Measurements from ENCODE around the gene ZNF600. TPM values are rescaled to one million over a fixed set of nuclear protein-coding genes. Genes with fewer than 3 reads are reported as not detected.
A peak's percentile ranks its signal among the peaks of the same experiment; 100 is the strongest.

The ZNF600 gene
- total and polyA plus RNA-seq, 2 of the 13 experiments (the other 11 are each of a cell fraction or from before 2014, with no cell fraction given), result 15.0 to 16.4 TPM

DNA sequence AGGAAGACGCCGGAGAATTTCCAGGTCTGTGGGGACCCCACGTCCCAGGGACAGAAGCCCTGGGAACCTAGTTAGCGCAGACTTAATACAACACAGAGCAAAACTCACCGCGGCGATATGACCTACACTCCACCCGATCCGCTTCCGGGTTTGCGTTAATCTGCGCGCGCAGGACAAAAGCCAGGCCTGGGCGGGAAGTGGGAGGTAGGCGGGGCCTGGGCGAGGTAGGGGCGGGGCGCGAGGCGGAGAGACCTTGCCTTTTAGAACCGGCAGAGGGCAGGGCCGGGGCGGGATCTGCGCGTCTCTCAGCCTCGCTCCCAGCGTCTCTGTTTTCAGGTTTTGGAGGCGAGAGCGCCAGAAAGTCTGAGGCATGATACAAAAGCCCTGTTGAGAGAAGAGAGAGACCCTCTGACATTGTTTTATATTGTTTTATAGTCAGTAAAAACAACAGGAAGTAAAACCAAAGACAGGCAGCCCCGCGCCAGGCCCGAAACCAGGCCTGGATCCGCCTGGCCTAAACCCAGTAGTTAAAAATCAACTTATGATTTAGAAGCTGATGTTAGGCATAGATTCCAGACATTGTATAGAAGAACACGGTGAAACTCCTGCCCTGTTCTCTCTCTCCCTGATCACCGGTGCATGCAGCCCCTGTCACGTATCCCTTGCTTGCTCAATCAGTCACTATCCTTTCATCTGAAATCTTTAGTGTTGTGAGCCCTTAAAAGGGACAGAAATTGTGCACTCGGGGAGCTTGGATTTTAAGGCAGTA lies 51.5 kb downstream of the ZNF600 start, which contains the start of gene ZNF611 (continued):
- TF ChIP-seq ISL2 (CRISPR knock-in tag; IDR thresholded peaks at IDR 0.05) (no peak), PHF8 (CRISPR knock-in tag; IDR thresholded peaks at IDR 0.05) (peak; percentile 26; the same call in 1 of the 2 replicates), ATF7-NPFF (CRISPR knock-in tag; IDR thresholded peaks at IDR 0.05; ENCODE audit: low read depth) (no peak), AGO2 (optimal IDR thresholded peaks at IDR 0.05; ENCODE audit: low read depth, low read length) (no peak), PRPF4 (IDR thresholded peaks at IDR 0.05; ENCODE audit: low read depth, low read length, poor library complexity, severe bottlenecking) (no peak), NCOA2 (CRISPR knock-in tag; IDR thresholded peaks at IDR 0.05) (no peak), TEAD3 (CRISPR knock-in tag; optimal IDR thresholded peaks at IDR 0.05; ENCODE audit: borderline replicate concordance) (no peak), ZNF891 (CRISPR knock-in tag; IDR thresholded peaks at IDR 0.05) (no peak), ZFY (CRISPR knock-in tag; IDR thresholded peaks at IDR 0.05) (peak; percentile 24; the same call in 1 of the 2 replicates), ZNF30 (CRISPR knock-in tag; IDR thresholded peaks at IDR 0.05) (no peak), KLF12 (CRISPR knock-in tag; IDR thresholded peaks at IDR 0.05; ENCODE audit: borderline replicate concordance) (no peak), ZNF629 (CRISPR knock-in tag; conservative IDR thresholded peaks at IDR 0.05) (no peak), ZNF878 (CRISPR knock-in tag; IDR thresholded peaks at IDR 0.05) (no peak)
- TF ChIP-seq, protein P1, sequence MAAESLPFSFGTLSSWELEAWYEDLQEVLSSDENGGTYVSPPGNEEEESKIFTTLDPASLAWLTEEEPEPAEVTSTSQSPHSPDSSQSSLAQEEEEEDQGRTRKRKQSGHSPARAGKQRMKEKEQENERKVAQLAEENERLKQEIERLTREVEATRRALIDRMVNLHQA (CRISPR knock-in tag; IDR thresholded peaks at IDR 0.05), result no peak
- TF ChIP-seq, protein P2, sequence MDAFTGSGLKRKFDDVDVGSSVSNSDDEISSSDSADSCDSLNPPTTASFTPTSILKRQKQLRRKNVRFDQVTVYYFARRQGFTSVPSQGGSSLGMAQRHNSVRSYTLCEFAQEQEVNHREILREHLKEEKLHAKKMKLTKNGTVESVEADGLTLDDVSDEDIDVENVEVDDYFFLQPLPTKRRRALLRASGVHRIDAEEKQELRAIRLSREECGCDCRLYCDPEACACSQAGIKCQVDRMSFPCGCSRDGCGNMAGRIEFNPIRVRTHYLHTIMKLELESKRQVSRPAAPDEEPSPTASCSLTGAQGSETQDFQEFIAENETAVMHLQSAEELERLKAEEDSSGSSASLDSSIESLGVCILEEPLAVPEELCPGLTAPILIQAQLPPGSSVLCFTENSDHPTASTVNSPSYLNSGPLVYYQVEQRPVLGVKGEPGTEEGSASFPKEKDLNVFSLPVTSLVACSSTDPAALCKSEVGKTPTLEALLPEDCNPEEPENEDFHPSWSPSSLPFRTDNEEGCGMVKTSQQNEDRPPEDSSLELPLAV (CRISPR knock-in tag; conservative IDR thresholded peaks at IDR 0.05; ENCODE audit: low read depth), result no peak
- TF ChIP-seq, protein P3, sequence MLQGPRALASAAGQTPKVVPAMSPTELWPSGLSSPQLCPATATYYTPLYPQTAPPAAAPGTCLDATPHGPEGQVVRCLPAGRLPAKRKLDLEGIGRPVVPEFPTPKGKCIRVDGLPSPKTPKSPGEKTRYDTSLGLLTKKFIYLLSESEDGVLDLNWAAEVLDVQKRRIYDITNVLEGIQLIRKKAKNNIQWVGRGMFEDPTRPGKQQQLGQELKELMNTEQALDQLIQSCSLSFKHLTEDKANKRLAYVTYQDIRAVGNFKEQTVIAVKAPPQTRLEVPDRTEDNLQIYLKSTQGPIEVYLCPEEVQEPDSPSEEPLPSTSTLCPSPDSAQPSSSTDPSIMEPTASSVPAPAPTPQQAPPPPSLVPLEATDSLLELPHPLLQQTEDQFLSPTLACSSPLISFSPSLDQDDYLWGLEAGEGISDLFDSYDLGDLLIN (CRISPR knock-in tag; IDR thresholded peaks at IDR 0.05; ENCODE audit: borderline replicate concordance), result no peak
- TF ChIP-seq, protein P4, sequence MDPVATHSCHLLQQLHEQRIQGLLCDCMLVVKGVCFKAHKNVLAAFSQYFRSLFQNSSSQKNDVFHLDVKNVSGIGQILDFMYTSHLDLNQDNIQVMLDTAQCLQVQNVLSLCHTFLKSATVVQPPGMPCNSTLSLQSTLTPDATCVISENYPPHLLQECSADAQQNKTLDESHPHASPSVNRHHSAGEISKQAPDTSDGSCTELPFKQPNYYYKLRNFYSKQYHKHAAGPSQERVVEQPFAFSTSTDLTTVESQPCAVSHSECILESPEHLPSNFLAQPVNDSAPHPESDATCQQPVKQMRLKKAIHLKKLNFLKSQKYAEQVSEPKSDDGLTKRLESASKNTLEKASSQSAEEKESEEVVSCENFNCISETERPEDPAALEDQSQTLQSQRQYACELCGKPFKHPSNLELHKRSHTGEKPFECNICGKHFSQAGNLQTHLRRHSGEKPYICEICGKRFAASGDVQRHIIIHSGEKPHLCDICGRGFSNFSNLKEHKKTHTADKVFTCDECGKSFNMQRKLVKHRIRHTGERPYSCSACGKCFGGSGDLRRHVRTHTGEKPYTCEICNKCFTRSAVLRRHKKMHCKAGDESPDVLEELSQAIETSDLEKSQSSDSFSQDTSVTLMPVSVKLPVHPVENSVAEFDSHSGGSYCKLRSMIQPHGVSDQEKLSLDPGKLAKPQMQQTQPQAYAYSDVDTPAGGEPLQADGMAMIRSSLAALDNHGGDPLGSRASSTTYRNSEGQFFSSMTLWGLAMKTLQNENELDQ (CRISPR knock-in tag; IDR thresholded peaks at IDR 0.05; ENCODE audit: borderline replicate concordance), result no peak
- TF ChIP-seq, protein P5, sequence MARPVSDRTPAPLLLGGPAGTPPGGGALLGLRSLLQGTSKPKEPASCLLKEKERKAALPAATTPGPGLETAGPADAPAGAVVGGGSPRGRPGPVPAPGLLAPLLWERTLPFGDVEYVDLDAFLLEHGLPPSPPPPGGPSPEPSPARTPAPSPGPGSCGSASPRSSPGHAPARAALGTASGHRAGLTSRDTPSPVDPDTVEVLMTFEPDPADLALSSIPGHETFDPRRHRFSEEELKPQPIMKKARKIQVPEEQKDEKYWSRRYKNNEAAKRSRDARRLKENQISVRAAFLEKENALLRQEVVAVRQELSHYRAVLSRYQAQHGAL (CRISPR knock-in tag; IDR thresholded peaks at IDR 0.05; ENCODE audit: not compliant biosample characterization), result no peak
- TF ChIP-seq, protein P6, sequence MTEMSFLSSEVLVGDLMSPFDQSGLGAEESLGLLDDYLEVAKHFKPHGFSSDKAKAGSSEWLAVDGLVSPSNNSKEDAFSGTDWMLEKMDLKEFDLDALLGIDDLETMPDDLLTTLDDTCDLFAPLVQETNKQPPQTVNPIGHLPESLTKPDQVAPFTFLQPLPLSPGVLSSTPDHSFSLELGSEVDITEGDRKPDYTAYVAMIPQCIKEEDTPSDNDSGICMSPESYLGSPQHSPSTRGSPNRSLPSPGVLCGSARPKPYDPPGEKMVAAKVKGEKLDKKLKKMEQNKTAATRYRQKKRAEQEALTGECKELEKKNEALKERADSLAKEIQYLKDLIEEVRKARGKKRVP (CRISPR knock-in tag; IDR thresholded peaks at IDR 0.05), result no peak
- TF ChIP-seq, protein P7, sequence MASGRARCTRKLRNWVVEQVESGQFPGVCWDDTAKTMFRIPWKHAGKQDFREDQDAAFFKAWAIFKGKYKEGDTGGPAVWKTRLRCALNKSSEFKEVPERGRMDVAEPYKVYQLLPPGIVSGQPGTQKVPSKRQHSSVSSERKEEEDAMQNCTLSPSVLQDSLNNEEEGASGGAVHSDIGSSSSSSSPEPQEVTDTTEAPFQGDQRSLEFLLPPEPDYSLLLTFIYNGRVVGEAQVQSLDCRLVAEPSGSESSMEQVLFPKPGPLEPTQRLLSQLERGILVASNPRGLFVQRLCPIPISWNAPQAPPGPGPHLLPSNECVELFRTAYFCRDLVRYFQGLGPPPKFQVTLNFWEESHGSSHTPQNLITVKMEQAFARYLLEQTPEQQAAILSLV (CRISPR knock-in tag; IDR thresholded peaks at IDR 0.05; ENCODE audit: borderline replicate concordance), result no peak

Data from HepG2 (cell line).